Muscle layer of colon (tissue), 2 donors: ENCODE data around the gene ARHGAP24.
"Not testable (repeated sequence)": the region's sequence is repeated elsewhere in the genome, so short reads cannot be mapped to it uniquely, and the experiment has no call there.

ENCODE experiments used
- H3K27ac ChIP-seq: one replicate; pipeline ENCODE4 v1.7.0; 2013; ENCODE audit warnings: low read depth, mild to moderate bottlenecking, low read length, moderate library complexity
- H3K27me3 ChIP-seq, 2 donors: one replicate each; pipeline ENCODE4 v1.7.0; 2013; ENCODE audit warnings: low read length in 2 of 2, mild to moderate bottlenecking in 2 of 2; ENCODE audit not compliant: insufficient read depth in 2 of 2, control insufficient read depth in 1 of 2
- H3K36me3 ChIP-seq: one replicate; pipeline ENCODE4 v1.7.0; 2013; ENCODE audit warnings: mild to moderate bottlenecking, low read length; ENCODE audit not compliant: insufficient read depth
- H3K4me1 ChIP-seq: one replicate; pipeline ENCODE4 v1.7.0; 2013; ENCODE audit warnings: mild to moderate bottlenecking, low read length; ENCODE audit not compliant: insufficient read depth
- H3K4me3 ChIP-seq, 2 donors: one replicate each; pipeline ENCODE4 v1.7.0; 2013; ENCODE audit warnings: low read length in 2 of 2, low read depth in 1 of 2, mild to moderate bottlenecking in 1 of 2, moderate library complexity in 1 of 2
- H3K9ac ChIP-seq: one replicate; pipeline ENCODE4 v1.7.0; 2013; ENCODE audit warnings: low read length
- H3K9me3 ChIP-seq: one replicate; pipeline ENCODE4 v1.7.0; 2013; ENCODE audit warnings: mild to moderate bottlenecking, low read length
- donor health status: abdominal sarcoma.
- donor health status: Adenocarcinoma of cecum.

The ARHGAP24 gene

GRCh38 chr4:85898231-85898630, 423.3 kb downstream of the ARHGAP24 start:
- Histone ChIP-seq H3K9me3 (no peaks in the 10 kb centered on the region), H3K27ac (no peak overlapping the region), H3K4me3 (no peak overlapping the region), H3K27me3 (no peaks in the 10 kb centered on the region), H3K36me3 (no peaks in the 10 kb centered on the region), H3K9ac (no peak overlapping the region), H3K4me1 (no peaks in the 10 kb centered on the region)

GRCh38 chr4:85901500-85901899, 426.6 kb downstream of the ARHGAP24 start:
- Histone ChIP-seq H3K9ac (no peak overlapping the region), H3K9me3 (no peaks in the 10 kb centered on the region), H3K27me3 (no peaks in the 10 kb centered on the region), H3K4me3 (no peak overlapping the region), H3K36me3 (no peaks in the 10 kb centered on the region), H3K4me1 (peaks cover 7% of the 10 kb centered on the region), H3K27ac (no peak overlapping the region)

GRCh38 chr4:85902647-85903046, 427.7 kb downstream of the ARHGAP24 start:
- H3K4me3 ChIP-seq, H3K27me3 ChIP-seq, H3K9me3 ChIP-seq, H3K27ac ChIP-seq, H3K9ac ChIP-seq, H3K36me3 ChIP-seq, H3K4me1 ChIP-seq: not testable (repeated sequence)

GRCh38 chr4:85905761-85906160, 430.8 kb downstream of the ARHGAP24 start:
- no peaks in the 10 kb centered on the region for H3K9me3 ChIP-seq
- H3K27me3 ChIP-seq = no peaks in the 10 kb centered on the region
- no peaks in the 10 kb centered on the region for H3K36me3 ChIP-seq
- H3K27ac ChIP-seq = no peak overlapping the region
- H3K4me1 ChIP-seq = peaks cover 7% of the 10 kb centered on the region
- H3K4me3 ChIP-seq = no peak overlapping the region
- H3K9ac ChIP-seq = no peak overlapping the region

DNA sequence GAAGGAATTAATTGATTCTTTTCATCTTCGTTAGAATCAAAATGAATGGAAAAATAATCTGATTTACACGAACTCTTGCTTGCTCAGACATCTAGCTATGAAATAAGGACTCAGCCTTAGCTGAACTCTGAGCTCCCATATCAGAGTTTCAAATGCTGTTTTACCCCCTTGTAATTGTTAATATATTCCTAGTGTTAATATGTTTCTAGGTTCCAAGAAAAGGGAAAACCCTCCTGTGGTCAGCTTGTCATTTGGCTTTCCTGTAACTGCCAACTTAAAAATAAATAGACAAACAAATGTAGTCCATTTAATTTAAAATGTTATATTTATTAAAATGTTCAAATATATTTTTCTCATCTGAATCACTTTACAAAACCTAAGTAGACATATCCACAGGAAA, 432.1 kb downstream of the ARHGAP24 start:
- H3K27me3 ChIP-seq = no peaks in the 10 kb centered on the region
- no peak overlapping the region for H3K9ac ChIP-seq
- no peak overlapping the region for H3K27ac ChIP-seq
- H3K9me3 ChIP-seq = no peaks in the 10 kb centered on the region
- H3K4me1 ChIP-seq = peaks cover 7% of the 10 kb centered on the region
- H3K4me3 ChIP-seq = no peak overlapping the region
- no peaks in the 10 kb centered on the region for H3K36me3 ChIP-seq

GRCh38 chr4:85909851-85910250, 434.9 kb downstream of the ARHGAP24 start:
- Histone ChIP-seq H3K36me3 (no peaks in the 10 kb centered on the region), H3K27me3 (no peaks in the 10 kb centered on the region), H3K4me1 (peaks cover 7% of the 10 kb centered on the region), H3K9me3 (no peaks in the 10 kb centered on the region), H3K9ac (no peak overlapping the region), H3K4me3 (no peak overlapping the region), H3K27ac (no peak overlapping the region)

- H3K27me3 ChIP-seq = no peaks in the 10 kb centered on the region
- H3K27ac ChIP-seq = no peak overlapping the region
- H3K9me3 ChIP-seq = no peaks in the 10 kb centered on the region
- H3K36me3 ChIP-seq = no peaks in the 10 kb centered on the region
- no peak overlapping the region for H3K4me3 ChIP-seq
- H3K4me1 ChIP-seq = peaks cover 2% of the 10 kb centered on the region
- H3K9ac ChIP-seq = no peak overlapping the region
Observed at GRCh38 chr4:85910985-85911384, 436.0 kb downstream of the ARHGAP24 start.

GRCh38 chr4:85913931-85914694, 439.2 kb downstream of the ARHGAP24 start:
- Histone ChIP-seq H3K36me3 (no peaks in the 10 kb centered on the region), H3K27ac (no peak overlapping the region), H3K4me1 (no peaks in the 10 kb centered on the region), H3K4me3 (no peak overlapping the region), H3K27me3 (no peaks in the 10 kb centered on the region), H3K9me3 (no peaks in the 10 kb centered on the region), H3K9ac (no peak overlapping the region)

GRCh38 chr4:85915570-85915969, 440.6 kb downstream of the ARHGAP24 start:
- H3K27ac ChIP-seq, H3K4me1 ChIP-seq, H3K27me3 ChIP-seq, H3K36me3 ChIP-seq, H3K9ac ChIP-seq, H3K9me3 ChIP-seq, H3K4me3 ChIP-seq: not testable (repeated sequence)

DNA sequence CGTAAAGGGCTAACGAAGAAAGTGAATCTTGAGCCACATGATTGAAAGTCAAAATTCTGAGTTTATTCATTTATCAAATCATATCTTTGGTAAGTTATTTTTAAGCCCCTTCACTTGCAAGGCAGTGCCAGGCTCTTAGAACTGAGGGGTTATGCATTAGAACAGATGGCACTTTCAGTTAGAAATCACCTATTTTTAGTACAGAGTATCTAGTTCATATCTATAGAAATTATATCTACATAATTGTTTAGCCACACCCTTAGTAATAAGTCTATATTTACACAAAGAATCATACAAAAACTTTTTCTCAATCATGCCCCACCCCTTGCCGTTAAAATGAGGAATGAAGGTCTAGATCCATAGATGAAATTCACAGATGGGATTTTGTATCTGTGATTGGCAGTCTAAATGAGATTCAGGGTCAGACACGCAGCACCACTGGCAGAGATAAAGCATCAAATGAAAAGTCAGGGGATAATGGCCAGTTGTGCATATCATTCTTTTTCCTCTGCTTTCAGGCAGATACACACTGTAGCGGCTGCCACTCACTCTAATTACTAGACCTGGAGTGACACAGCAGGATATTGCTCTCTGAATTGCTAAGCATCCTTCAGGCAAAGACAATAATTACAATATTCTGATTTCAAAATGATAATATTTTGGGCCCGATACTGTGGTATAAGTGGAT, 444.4 kb downstream of the ARHGAP24 start:
- Histone ChIP-seq H3K36me3 (no peaks in the 10 kb centered on the region), H3K27me3 (no peaks in the 10 kb centered on the region), H3K9ac (no peak overlapping the region), H3K27ac (no peak overlapping the region), H3K9me3 (no peaks in the 10 kb centered on the region), H3K4me1 (no peaks in the 10 kb centered on the region), H3K4me3 (no peak overlapping the region)

- H3K9me3 ChIP-seq = no peaks in the 10 kb centered on the region
- no peaks in the 10 kb centered on the region for H3K27me3 ChIP-seq
- H3K4me1 ChIP-seq = peaks cover 9% of the 10 kb centered on the region
- no peak overlapping the region for H3K27ac ChIP-seq
- no peak overlapping the region for H3K9ac ChIP-seq
- no peak overlapping the region for H3K4me3 ChIP-seq
- H3K36me3 ChIP-seq = no peaks in the 10 kb centered on the region
Observed at GRCh38 chr4:85925071-85925470, 450.1 kb downstream of the ARHGAP24 start.
